Liver (tissue), 9 donors: ENCODE measurements around the gene DCAF15. TPM values are rescaled to one million over a fixed set of nuclear protein-coding genes. Genes with fewer than 3 reads are reported as not detected.

Experiments used
- DNase-seq: peaks from one replicate; pipeline ENCODE4 v3.0.0-alpha.2; 2017; ENCODE audit warnings: low spot score
- H3K27ac ChIP-seq, 2 donors: one replicate each; pipeline ENCODE4 v1.7.0; 2013; ENCODE audit warnings: inconsistent platforms in 2 of 2, low read length in 2 of 2, control low read depth in 1 of 2, low read depth in 1 of 2, mild to moderate bottlenecking in 1 of 2
- H3K27me3 ChIP-seq, 4 donors: one replicate each; pipeline versions ENCODE4 v1.6.1 to v1.7.0; 2013; ENCODE audit warnings: low read length in 3 of 4, inconsistent platforms in 1 of 4, mild to moderate bottlenecking in 1 of 4, moderate library complexity in 1 of 4; ENCODE audit not compliant: control insufficient read depth in 4 of 4, insufficient read depth in 4 of 4
- H3K36me3 ChIP-seq, 4 donors: one replicate each; pipeline versions ENCODE4 v1.6.1 to v1.7.0; 2013; ENCODE audit warnings: low read length in 3 of 4, mild to moderate bottlenecking in 3 of 4, low read depth in 1 of 4, moderate library complexity in 1 of 4; ENCODE audit not compliant: control insufficient read depth in 4 of 4, insufficient read depth in 3 of 4
- H3K4me1 ChIP-seq, 4 donors: one replicate each; pipeline versions ENCODE4 v1.6.1 to v1.7.0; 2013; ENCODE audit warnings: low read length in 3 of 4, mild to moderate bottlenecking in 3 of 4, moderate library complexity in 1 of 4; ENCODE audit not compliant: control insufficient read depth in 4 of 4, insufficient read depth in 4 of 4
- H3K4me3 ChIP-seq, 3 donors: one replicate each; pipeline versions ENCODE4 v1.6.1 to v1.7.0; 2013; ENCODE audit warnings: low read length in 3 of 3, control low read depth in 1 of 3, low read depth in 1 of 3, mild to moderate bottlenecking in 1 of 3
- H3K9ac ChIP-seq, 2 donors: one replicate each; pipeline ENCODE4 v1.7.0; 2013; ENCODE audit warnings: low read length in 2 of 2, mild to moderate bottlenecking in 2 of 2, moderate library complexity in 2 of 2, control low read depth in 1 of 2, low read depth in 1 of 2
- H3K9me3 ChIP-seq, 4 donors: one replicate each; pipeline versions ENCODE4 v1.6.1 to v1.7.0; 2013; ENCODE audit warnings: low read length in 3 of 4; ENCODE audit not compliant: control insufficient read depth in 4 of 4
- ATF3 ChIP-seq: IDR thresholded peaks from 2 replicates; pipeline ENCODE4 v1.6.1; 2016; ENCODE audit warnings: antibody characterized with exemption
- EGR1 ChIP-seq, 2 donors: IDR thresholded peaks; 2 replicates each; pipeline ENCODE4 v1.6.1; 2016 to 2018; ENCODE audit warnings: antibody characterized with exemption in 2 of 2, low read depth in 2 of 2
- FOXA2 ChIP-seq: IDR thresholded peaks from 2 replicates; pipeline ENCODE4 v1.6.1; 2016; ENCODE audit warnings: antibody characterized with exemption
- HNF4A ChIP-seq, 2 donors: conservative IDR thresholded peaks; 2 replicates each; pipeline ENCODE4 v1.6.1; 2016; ENCODE audit warnings: antibody characterized with exemption in 2 of 2, mild to moderate bottlenecking in 2 of 2
- JUND ChIP-seq, 2 donors: IDR thresholded peaks; 2 replicates each; pipeline ENCODE4 v1.6.1; 2016; ENCODE audit warnings: antibody characterized with exemption in 2 of 2
- MAX ChIP-seq: IDR thresholded peaks from 2 replicates; pipeline ENCODE4 v1.6.1; 2016; ENCODE audit warnings: antibody characterized with exemption
- NR2F2 ChIP-seq: IDR thresholded peaks from 2 replicates; pipeline ENCODE4 v1.6.1; 2016; ENCODE audit warnings: antibody characterized with exemption
- RAD21 ChIP-seq, 2 donors: IDR thresholded peaks; 2 replicates each; pipeline ENCODE4 v1.6.1; 2016; ENCODE audit warnings: antibody characterized with exemption in 2 of 2, mild to moderate bottlenecking in 2 of 2
- REST ChIP-seq: IDR thresholded peaks from 2 replicates; pipeline ENCODE4 v1.6.1; 2016; ENCODE audit warnings: antibody characterized with exemption, mild to moderate bottlenecking
- SP1 ChIP-seq: IDR thresholded peaks from 2 replicates; pipeline ENCODE4 v1.6.1; 2018; ENCODE audit warnings: antibody characterized with exemption, mild to moderate bottlenecking
- YY1 ChIP-seq: IDR thresholded peaks from 2 replicates; pipeline ENCODE4 v1.6.1; 2016; ENCODE audit warnings: antibody characterized with exemption, mild to moderate bottlenecking
- ZBTB33 ChIP-seq: IDR thresholded peaks from 2 replicates; pipeline ENCODE4 v1.6.1; 2016; ENCODE audit warnings: antibody characterized with exemption
- WGBS: extraction: QIAGEN DNeasy Blood & Tissue Kit; methylation state at CpG from one replicate; pipeline ENCODE4 v1.1.7; 2013; 5-methylcytosine and 5-hydroxymethylcytosine counted together
- polyA plus RNA-seq, 2 donors: library from polyadenylated mRNA; stranded (reverse) in 1 of 2; unstranded in 1 of 2; fragments of 200-250 nt in 1 of 2; fragments of >200 nt in 1 of 2; fragmentation: Nextera tagmentation in 1 of 2; extraction: Ambion mirVana in 1 of 2; gene quantifications; one replicate each; pipeline versions ENCODE4 v1.2.1 to v1.2.3, GENCODE V29; 2013 to 2015
- total RNA-seq, 2 donors: library from RNA; depleted of rRNA; stranded (reverse); fragments of >200 nt; gene quantifications; one replicate each; pipeline ENCODE4 v1.2.3, GENCODE V29; 2014
- donor health status: healthy.
- donor health status: healthy.
- donor health status: healthy.
- donor health status: healthy.
- donor health status: healthy.

The DCAF15 gene
- total and polyA plus RNA-seq, 4 donors: 2.6 to 10.4 (median 5.5) TPM

- Histone ChIP-seq H3K9ac (peak overlapping the region; percentile 79 to 95), H3K9me3 (no peaks in the 10 kb centered on the region), H3K4me3 (peak overlapping the region; percentile 51 to 83 (median 76)), H3K36me3 (no peaks in the 10 kb centered on the region), H3K27me3 (no peaks in the 10 kb centered on the region), H3K4me1 (peaks cover 6 to 15% (median 10%) of the 10 kb centered on the region in 4 donors), H3K27ac (peak overlapping the region; percentile 93 to 96)
- 4% methylated on average over 56 of the region's 56 CpGs for WGBS
- TF ChIP-seq EGR1 (IDR thresholded peaks at IDR 0.05; ENCODE audit: low read depth in 2 of 2) (no peak), MAX (no peak), YY1 (no peak), HNF4A (conservative IDR thresholded peaks at IDR 0.05) (no peak), JUND (IDR thresholded peaks at IDR 0.05) (peak; percentile 88 to 92), REST (peak; percentile 46), ATF3 (peak; percentile 16), ZBTB33 (no peak), FOXA2 (no peak), NR2F2 (peak; percentile 90), SP1 (no peak), RAD21 (IDR thresholded peaks at IDR 0.05) (peak in 1 of 2 donors; percentile 18)
- DNase-seq: no peak
Measured at GRCh38 chr19:14006766-14007562, 54.7 kb downstream of the DCAF15 start.

Other genes starting within 250 kb of the DCAF15 start
- 10 to 100 TPM; 17.1 to 50.0 TPM for gene MRI1, start 188.0 kb upstream of the DCAF15 start, total RNA-seq
- gene MRI1, start 188.0 kb upstream of the DCAF15 start, polyA plus RNA-seq: 10 to 100 TPM; 16.3 to 18.2 TPM
- 10 to 100 TPM; 18.5 to 35.8 TPM for gene C19orf53, start 178.1 kb upstream of the DCAF15 start, total RNA-seq
- 10 to 100 TPM; 83.2 to 88.5 TPM for gene C19orf53, start 178.1 kb upstream of the DCAF15 start, polyA plus RNA-seq
- gene ZSWIM4, start 157.1 kb upstream of the DCAF15 start, total RNA-seq: 1 to 10 TPM; 1.6 to 2.2 TPM
- under 1 TPM; 0.14 to 0.75 TPM for gene ZSWIM4, start 157.1 kb upstream of the DCAF15 start, polyA plus RNA-seq
- gene NANOS3, start 75.4 kb upstream of the DCAF15 start, total RNA-seq: not detected
- gene NANOS3, start 75.4 kb upstream of the DCAF15 start, polyA plus RNA-seq: not detected
- gene BRME1, start 46.4 kb upstream of the DCAF15 start, total RNA-seq: 1 to 10 TPM in 1 of 2 donors, under 1 TPM in 1; 0.42 to 5.3 TPM
- under 1 TPM; 0.46 to 0.51 TPM for gene BRME1, start 46.4 kb upstream of the DCAF15 start, polyA plus RNA-seq
- gene CC2D1A, start 46.3 kb upstream of the DCAF15 start, total RNA-seq: 10 to 100 TPM in 1 of 2 donors, 1 to 10 TPM in 1; 7.4 to 12.0 TPM
- gene CC2D1A, start 46.3 kb upstream of the DCAF15 start, polyA plus RNA-seq: 10 to 100 TPM in 1 of 2 donors, 1 to 10 TPM in 1; 8.4 to 11.5 TPM
- not detected for gene PODNL1, start 14.1 kb upstream of the DCAF15 start, total RNA-seq
- gene PODNL1, start 14.1 kb upstream of the DCAF15 start, polyA plus RNA-seq: under 1 TPM in 1 of 2 donors, not detected in 1; 0.30 TPM
- gene RFX1, start 53.8 kb downstream of the DCAF15 start, total RNA-seq: 1 to 10 TPM; 3.7 to 5.6 TPM
- 1 to 10 TPM; 1.8 to 3.3 TPM for gene RFX1, start 53.8 kb downstream of the DCAF15 start, polyA plus RNA-seq
- not detected for gene RLN3, start 75.6 kb downstream of the DCAF15 start, total RNA-seq
- gene RLN3, start 75.6 kb downstream of the DCAF15 start, polyA plus RNA-seq: not detected
- gene IL27RA, start 79.3 kb downstream of the DCAF15 start, total RNA-seq: 1 to 10 TPM; 1.9 to 2.8 TPM
- 1 to 10 TPM; 1.0 to 1.2 TPM for gene IL27RA, start 79.3 kb downstream of the DCAF15 start, polyA plus RNA-seq
- gene PALM3, start 109.6 kb downstream of the DCAF15 start, total RNA-seq: 1 to 10 TPM; 1.4 to 6.6 TPM
- gene PALM3, start 109.6 kb downstream of the DCAF15 start, polyA plus RNA-seq: 10 to 100 TPM in 1 of 2 donors, 1 to 10 TPM in 1; 5.3 to 17.9 TPM
- gene MISP3, start 120.3 kb downstream of the DCAF15 start, total RNA-seq: 1 to 10 TPM in 1 of 2 donors, under 1 TPM in 1; 0.28 to 3.8 TPM
- 1 to 10 TPM; 1.8 to 3.9 TPM for gene MISP3, start 120.3 kb downstream of the DCAF15 start, polyA plus RNA-seq
- gene C19orf67, start 133.3 kb downstream of the DCAF15 start, total RNA-seq: under 1 TPM in 1 of 2 donors, not detected in 1; 0.25 TPM
- not detected for gene C19orf67, start 133.3 kb downstream of the DCAF15 start, polyA plus RNA-seq
- gene SAMD1, start 138.2 kb downstream of the DCAF15 start, total RNA-seq: 10 to 100 TPM in 1 of 2 donors, 1 to 10 TPM in 1; 6.4 to 33.0 TPM
- gene SAMD1, start 138.2 kb downstream of the DCAF15 start, polyA plus RNA-seq: 10 to 100 TPM in 1 of 2 donors, 1 to 10 TPM in 1; 2.1 to 11.7 TPM
- 10 to 100 TPM; 28.5 to 51.9 TPM for gene PRKACA, start 165.3 kb downstream of the DCAF15 start, total RNA-seq
- 10 to 100 TPM; 15.5 to 72.4 TPM for gene PRKACA, start 165.3 kb downstream of the DCAF15 start, polyA plus RNA-seq
- gene ASF1B, start 184.1 kb downstream of the DCAF15 start, total RNA-seq: 10 to 100 TPM in 1 of 2 donors, under 1 TPM in 1; 0.25 to 20.5 TPM
- 1 to 10 TPM in 1 of 2 donors, under 1 TPM in 1; 0.63 to 2.6 TPM for gene ASF1B, start 184.1 kb downstream of the DCAF15 start, polyA plus RNA-seq